Measurements from ENCODE around the gene HIVEP3. TPM values are rescaled to one million over a fixed set of nuclear protein-coding genes. Genes with fewer than 3 reads are reported as not detected.

Gene HIVEP3
- total RNA-seq, 1 experiment from 2014 or later = 1.4 TPM

DNA sequence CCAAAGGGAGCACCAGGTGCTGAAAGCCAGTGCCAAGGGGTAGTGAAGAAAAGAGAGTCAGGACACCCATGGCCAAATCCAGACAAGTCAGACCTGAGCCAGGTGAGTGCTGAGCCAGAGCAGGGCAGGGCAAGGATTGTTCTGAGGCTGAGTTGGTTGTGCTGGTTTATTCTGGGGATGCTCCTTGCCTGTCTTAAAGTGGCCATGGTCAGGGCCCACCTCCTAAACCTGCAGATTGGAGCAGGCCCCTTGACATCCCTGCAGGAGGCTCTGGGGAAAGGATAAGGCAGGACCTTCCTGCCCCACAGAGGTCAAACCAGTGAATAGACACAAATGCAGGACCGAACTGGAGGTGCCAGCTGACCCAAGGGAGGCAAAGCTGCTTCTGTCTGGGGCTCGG is 138.4 kb downstream of the HIVEP3 start:
- no peak overlapping the region for H3K23ac ChIP-seq (ENCODE audit: insufficient read length, low read depth, low read length)
- no peaks in the 10 kb centered on the region for H3K4me1 ChIP-seq (ENCODE audit: insufficient read depth, low read length)
- WGBS (ENCODE audit: extremely low coverage, insufficient read length, low lambda C conversion rate) = no CpG with 5 or more reads among the region's 2 CpGs
- no peaks in the 10 kb centered on the region for H3K79me2 ChIP-seq (ENCODE audit: insufficient read depth, low read length)
- H4K20me1 ChIP-seq (ENCODE audit: control insufficient read depth, insufficient read depth, insufficient read length) = no peaks in the 10 kb centered on the region
- H3K79me1 ChIP-seq (ENCODE audit: insufficient read depth, low read depth, low read length, poor library complexity, severe bottlenecking) = no peaks in the 10 kb centered on the region
- no peak overlapping the region for H3T11ph ChIP-seq (ENCODE audit: low read length)
- no peak overlapping the region for H3K27ac Mint-ChIP-seq
- no peak overlapping the region for H2AK5ac ChIP-seq (ENCODE audit: insufficient read length, low read length)
- H2BK15ac ChIP-seq (ENCODE audit: low read depth, low read length) = no peak overlapping the region
- H3K27ac ChIP-seq (ENCODE audit: insufficient read length, low read depth, low read length) = no peak overlapping the region
- no peak overlapping the region for H2BK120ac ChIP-seq (ENCODE audit: low read depth, low read length, poor library complexity, severe bottlenecking)
- H3K4me1 Mint-ChIP-seq = peaks cover 17 to 22% of the 10 kb centered on the region in 2 experiments
- H3K56ac ChIP-seq (ENCODE audit: insufficient read length, low read depth, low read length) = no peak overlapping the region
- no peak overlapping the region for H3K4me2 ChIP-seq (ENCODE audit: insufficient read depth, insufficient read length, low read length)
- no peaks in the 10 kb centered on the region for H3K27me3 ChIP-seq (ENCODE audit: insufficient read depth, low read length)
- no peak overlapping the region for H4K91ac ChIP-seq (ENCODE audit: insufficient read length, low read depth, low read length)
- H2BK20ac ChIP-seq (ENCODE audit: low read depth, low read length, poor library complexity, severe bottlenecking) = no peak overlapping the region
- H4K5ac ChIP-seq (ENCODE audit: insufficient read length, low read depth, low read length) = no peak overlapping the region
- H3K9ac ChIP-seq (ENCODE audit: extremely low read depth, insufficient read length, low read length) = no peak overlapping the region
- no peak overlapping the region for H2AFZ ChIP-seq (ENCODE audit: low read length)
- H3K23me2 ChIP-seq (ENCODE audit: insufficient read length, low read depth, low read length, poor library complexity, severe bottlenecking) = no peaks in the 10 kb centered on the region
- no peak overlapping the region for H3K4ac ChIP-seq (ENCODE audit: low read depth, low read length)
- no peaks in the 10 kb centered on the region; a peak in 2 of 7 replicates for H3K36me3 Mint-ChIP-seq (ENCODE audit: insufficient read depth in 1 of 3, low read depth in 3 of 3)
- H3K4me3 Mint-ChIP-seq = no peak overlapping the region
- H2BK5ac ChIP-seq (ENCODE audit: insufficient read length, low read length) = no peak overlapping the region
- DNase-seq = no peak
- H3K18ac ChIP-seq (ENCODE audit: insufficient read length, low read depth, low read length) = no peak overlapping the region
- peaks cover 0 to 5% of the 10 kb centered on the region in 2 experiments; a peak in 2 of 5 replicates for H3K9me3 Mint-ChIP-seq
- H3K27me3 Mint-ChIP-seq (ENCODE audit: low read depth) = no peaks in the 10 kb centered on the region; the same call in 1 of the 2 replicates
- TF ChIP-seq, protein P1, sequence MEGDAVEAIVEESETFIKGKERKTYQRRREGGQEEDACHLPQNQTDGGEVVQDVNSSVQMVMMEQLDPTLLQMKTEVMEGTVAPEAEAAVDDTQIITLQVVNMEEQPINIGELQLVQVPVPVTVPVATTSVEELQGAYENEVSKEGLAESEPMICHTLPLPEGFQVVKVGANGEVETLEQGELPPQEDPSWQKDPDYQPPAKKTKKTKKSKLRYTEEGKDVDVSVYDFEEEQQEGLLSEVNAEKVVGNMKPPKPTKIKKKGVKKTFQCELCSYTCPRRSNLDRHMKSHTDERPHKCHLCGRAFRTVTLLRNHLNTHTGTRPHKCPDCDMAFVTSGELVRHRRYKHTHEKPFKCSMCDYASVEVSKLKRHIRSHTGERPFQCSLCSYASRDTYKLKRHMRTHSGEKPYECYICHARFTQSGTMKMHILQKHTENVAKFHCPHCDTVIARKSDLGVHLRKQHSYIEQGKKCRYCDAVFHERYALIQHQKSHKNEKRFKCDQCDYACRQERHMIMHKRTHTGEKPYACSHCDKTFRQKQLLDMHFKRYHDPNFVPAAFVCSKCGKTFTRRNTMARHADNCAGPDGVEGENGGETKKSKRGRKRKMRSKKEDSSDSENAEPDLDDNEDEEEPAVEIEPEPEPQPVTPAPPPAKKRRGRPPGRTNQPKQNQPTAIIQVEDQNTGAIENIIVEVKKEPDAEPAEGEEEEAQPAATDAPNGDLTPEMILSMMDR (conservative IDR thresholded peaks at IDR 0.05) = no peak
- H2BK12ac ChIP-seq (ENCODE audit: insufficient read length, low read depth, low read length) = no peak overlapping the region
- no peaks in the 10 kb centered on the region for H3K9me3 ChIP-seq (ENCODE audit: control insufficient read depth, low read depth, low read length)
- no peak overlapping the region for H4K8ac ChIP-seq (replicated peaks; ENCODE audit: insufficient read length, low read depth, low read length)
- no peak overlapping the region for H3K14ac ChIP-seq (ENCODE audit: insufficient read depth, low read length)

Data from H9 (cell line).